ENCODE data around the gene LIN37. TPM values are rescaled to one million over a fixed set of nuclear protein-coding genes. Genes with fewer than 3 reads are reported as not detected.

Gene LIN37
- total RNA-seq, 1 donor from 2014 or later: 11.4 TPM

DNA sequence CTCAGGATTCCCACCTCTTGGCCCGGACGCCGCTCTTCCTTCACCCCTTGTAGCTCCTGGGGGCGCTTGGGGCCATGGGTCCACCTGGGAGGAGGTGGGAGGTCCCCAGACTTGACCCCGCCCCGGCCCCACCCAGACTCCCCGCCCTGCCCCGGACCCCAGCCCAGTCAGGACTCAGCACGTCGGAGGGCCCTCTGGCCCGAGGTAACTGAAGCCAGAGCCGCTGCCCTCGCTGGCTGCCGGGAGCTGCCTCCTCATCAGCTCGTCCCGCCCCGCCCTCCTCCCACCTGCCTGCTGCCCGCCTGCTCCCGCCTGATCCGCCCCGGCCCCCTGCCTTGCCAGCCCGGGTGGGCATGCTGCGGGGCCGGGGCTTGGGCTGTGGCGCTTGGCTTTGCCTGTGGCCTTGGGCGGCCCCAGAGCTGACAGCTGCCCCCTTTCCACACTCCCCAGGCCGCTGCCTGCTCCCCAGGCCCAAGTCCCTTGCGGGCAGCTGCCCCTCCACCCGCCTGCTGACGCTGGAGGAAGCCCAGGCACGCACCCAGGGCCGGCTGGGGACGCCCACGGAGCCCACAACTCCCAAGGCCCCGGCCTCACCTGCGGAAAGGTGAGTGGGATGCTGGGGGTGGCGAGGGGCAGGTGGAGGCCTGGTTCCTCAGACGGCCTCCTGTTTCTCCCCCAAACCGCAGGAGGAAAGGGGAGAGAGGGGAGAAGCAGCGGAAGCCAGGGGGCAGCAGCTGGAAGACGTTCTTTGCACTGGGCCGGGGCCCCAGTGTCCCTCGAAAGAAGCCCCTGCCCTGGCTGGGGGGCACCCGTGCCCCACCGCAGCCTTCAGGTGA is 36.3 kb downstream of the LIN37 start:
- Mint-ChIP-seq H3K4me3 (no peak overlapping the region), H3K27me3 (ENCODE audit: insufficient read depth, low read depth) (peaks cover 2% of the 10 kb centered on the region)
- no peaks in the 10 kb centered on the region for H3K79me2 ChIP-seq (ENCODE audit: low read depth)

DNA sequence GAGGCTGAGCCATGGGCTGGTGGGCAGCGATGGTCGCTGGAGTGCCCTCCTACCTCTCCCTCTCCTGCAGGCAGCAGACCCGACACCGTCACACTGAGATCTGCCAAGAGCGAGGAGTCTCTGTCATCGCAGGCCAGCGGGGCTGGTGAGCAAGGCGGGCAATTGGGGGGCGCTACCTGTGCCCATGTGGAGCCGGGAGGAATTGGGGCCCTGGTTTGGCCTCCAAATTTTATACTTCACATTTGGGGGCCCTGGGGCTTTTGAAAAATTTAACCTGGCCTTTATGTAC is 36.9 kb downstream of the LIN37 start:
- no peaks in the 10 kb centered on the region for H3K79me2 ChIP-seq (ENCODE audit: low read depth)
- no peak overlapping the region for H3K27ac ChIP-seq
- Mint-ChIP-seq H3K36me3 (peaks cover 1% of the 10 kb centered on the region), H3K4me3 (no peak overlapping the region), H3K9me3 (no peaks in the 10 kb centered on the region), H3K27ac (no peak overlapping the region), H3K27me3 (ENCODE audit: insufficient read depth, low read depth) (peaks cover 2% of the 10 kb centered on the region), H3K4me1 (no peaks in the 10 kb centered on the region)
- peaks cover 30% of the 10 kb centered on the region for H3K27me3 ChIP-seq
- H3K36me3 ChIP-seq: no peaks in the 10 kb centered on the region
- TF ChIP-seq, protein P1, sequence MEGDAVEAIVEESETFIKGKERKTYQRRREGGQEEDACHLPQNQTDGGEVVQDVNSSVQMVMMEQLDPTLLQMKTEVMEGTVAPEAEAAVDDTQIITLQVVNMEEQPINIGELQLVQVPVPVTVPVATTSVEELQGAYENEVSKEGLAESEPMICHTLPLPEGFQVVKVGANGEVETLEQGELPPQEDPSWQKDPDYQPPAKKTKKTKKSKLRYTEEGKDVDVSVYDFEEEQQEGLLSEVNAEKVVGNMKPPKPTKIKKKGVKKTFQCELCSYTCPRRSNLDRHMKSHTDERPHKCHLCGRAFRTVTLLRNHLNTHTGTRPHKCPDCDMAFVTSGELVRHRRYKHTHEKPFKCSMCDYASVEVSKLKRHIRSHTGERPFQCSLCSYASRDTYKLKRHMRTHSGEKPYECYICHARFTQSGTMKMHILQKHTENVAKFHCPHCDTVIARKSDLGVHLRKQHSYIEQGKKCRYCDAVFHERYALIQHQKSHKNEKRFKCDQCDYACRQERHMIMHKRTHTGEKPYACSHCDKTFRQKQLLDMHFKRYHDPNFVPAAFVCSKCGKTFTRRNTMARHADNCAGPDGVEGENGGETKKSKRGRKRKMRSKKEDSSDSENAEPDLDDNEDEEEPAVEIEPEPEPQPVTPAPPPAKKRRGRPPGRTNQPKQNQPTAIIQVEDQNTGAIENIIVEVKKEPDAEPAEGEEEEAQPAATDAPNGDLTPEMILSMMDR (IDR thresholded peaks at IDR 0.05): no peak
- no peak for TF ChIP-seq EZH2 (IDR thresholded peaks at IDR 0.05)
- TF ChIP-seq EZH2phosphoT487 (IDR thresholded peaks at IDR 0.05): no peak
- H3K9me3 ChIP-seq (ENCODE audit: low read depth): no peaks in the 10 kb centered on the region
- H3K9ac ChIP-seq: no peak overlapping the region
- H4K20me1 ChIP-seq (ENCODE audit: low read depth): peaks cover 22% of the 10 kb centered on the region
- DNase-seq (ENCODE audit: low spot score): no peak
- H2AFZ ChIP-seq (replicated peaks): no peak overlapping the region
- H3K4me2 ChIP-seq: peak overlapping the region; percentile 84
- H3K4me3 ChIP-seq: peak overlapping the region; percentile 43
- H3K4me1 ChIP-seq: peaks cover 10% of the 10 kb centered on the region
- peaks cover 17% of the 10 kb centered on the region for H3F3A ChIP-seq (ENCODE audit: low read depth)

More for the DNA sequence above, 36.3 kb downstream of the LIN37 start:
- H3K4me1 ChIP-seq: peaks cover 10% of the 10 kb centered on the region
- H3K36me3 ChIP-seq: no peaks in the 10 kb centered on the region
- H3K9me3 Mint-ChIP-seq: no peaks in the 10 kb centered on the region
- H3K36me3 Mint-ChIP-seq: peaks cover 2% of the 10 kb centered on the region
- H3K27ac Mint-ChIP-seq: no peak overlapping the region
- peak; percentile 87 for DNase-seq (ENCODE audit: low spot score)
- peaks cover 30% of the 10 kb centered on the region for H3K27me3 ChIP-seq
- peak overlapping the region; percentile 43 for H3K4me3 ChIP-seq
- peak overlapping the region; percentile 84 for H3K4me2 ChIP-seq
- H3K9me3 ChIP-seq (ENCODE audit: low read depth): no peaks in the 10 kb centered on the region
- H3K27ac ChIP-seq: no peak overlapping the region
- no peak overlapping the region for H2AFZ ChIP-seq (replicated peaks)
- H3K4me1 Mint-ChIP-seq: no peaks in the 10 kb centered on the region
- TF ChIP-seq EZH2phosphoT487 (IDR thresholded peaks at IDR 0.05) (no peak), EZH2 (IDR thresholded peaks at IDR 0.05) (no peak)
- TF ChIP-seq, protein P1 (IDR thresholded peaks at IDR 0.05): peak; percentile 18
- peaks cover 22% of the 10 kb centered on the region for H4K20me1 ChIP-seq (ENCODE audit: low read depth)
- H3F3A ChIP-seq (ENCODE audit: low read depth): peaks cover 17% of the 10 kb centered on the region
- H3K9ac ChIP-seq: no peak overlapping the region

GRCh38 chr19:35786299-35787160 is 38.2 kb downstream of the LIN37 start:
- no peaks in the 10 kb centered on the region for H3K79me2 ChIP-seq (ENCODE audit: low read depth)
- Mint-ChIP-seq H3K9me3 (no peaks in the 10 kb centered on the region), H3K36me3 (peaks cover 1% of the 10 kb centered on the region), H3K4me1 (no peaks in the 10 kb centered on the region), H3K27me3 (ENCODE audit: insufficient read depth, low read depth) (peaks cover 2% of the 10 kb centered on the region), H3K27ac (no peak overlapping the region), H3K4me3 (no peak overlapping the region)
- peaks cover 30% of the 10 kb centered on the region for H3K27me3 ChIP-seq
- no peak for DNase-seq (ENCODE audit: low spot score)
- H3K9ac ChIP-seq: no peak overlapping the region
- H3K36me3 ChIP-seq: no peaks in the 10 kb centered on the region
- peaks cover 10% of the 10 kb centered on the region for H3K4me1 ChIP-seq
- H3K27ac ChIP-seq: no peak overlapping the region
- TF ChIP-seq, protein P1 (IDR thresholded peaks at IDR 0.05): no peak
- TF ChIP-seq EZH2 (IDR thresholded peaks at IDR 0.05) (no peak), EZH2phosphoT487 (IDR thresholded peaks at IDR 0.05) (no peak)
- peaks cover 17% of the 10 kb centered on the region for H3F3A ChIP-seq (ENCODE audit: low read depth)
- no peaks in the 10 kb centered on the region for H3K9me3 ChIP-seq (ENCODE audit: low read depth)
- peaks cover 22% of the 10 kb centered on the region for H4K20me1 ChIP-seq (ENCODE audit: low read depth)
- H3K4me2 ChIP-seq: no peak overlapping the region
- no peak overlapping the region for H3K4me3 ChIP-seq
- no peak overlapping the region for H2AFZ ChIP-seq (replicated peaks)
